Spinal cord (tissue), 10 donors: Measurements from ENCODE around the gene HS2ST1. TPM values are rescaled to one million over a fixed set of nuclear protein-coding genes. Genes with fewer than 3 reads are reported as not detected.

Source experiments
- DNase-seq, 6 donors: peaks; one replicate each; pipeline versions ENCODE4 v3.0.0 to v3.0.0-alpha.2; 2013 to 2015; ENCODE audit warnings: low spot score in 6 of 6, low read depth in 4 of 6
- H3K27ac ChIP-seq: one replicate; pipeline ENCODE4 v1.5.1; 2013; ENCODE audit warnings: low read depth, low read length, control low read depth
- H3K27me3 ChIP-seq: one replicate; pipeline ENCODE4 v1.6.1; 2013; ENCODE audit warnings: low read length; ENCODE audit not compliant: control insufficient read depth, insufficient read depth
- H3K36me3 ChIP-seq: one replicate; pipeline ENCODE4 v1.6.1; 2013; ENCODE audit warnings: low read length; ENCODE audit not compliant: control insufficient read depth, insufficient read depth
- H3K4me1 ChIP-seq: one replicate; pipeline ENCODE4 v1.6.1; 2013; ENCODE audit warnings: low read length; ENCODE audit not compliant: control insufficient read depth, insufficient read depth
- H3K4me3 ChIP-seq: one replicate; pipeline ENCODE4 v1.5.1; 2013; ENCODE audit warnings: low read depth, low read length, control low read depth
- H3K9me3 ChIP-seq: one replicate; pipeline ENCODE4 v1.6.1; 2013; ENCODE audit warnings: low read length; ENCODE audit not compliant: control insufficient read depth, insufficient read depth
- WGBS: methylation state at CpG from one replicate; pipeline ENCODE4 v1.1.5; 2013; ENCODE audit warnings: missing lambda C conversion rate; ENCODE audit not compliant: insufficient coverage; 5-methylcytosine and 5-hydroxymethylcytosine counted together
- polyA plus RNA-seq, 2 donors: library from polyadenylated mRNA; unstranded; fragments of 120-200 nt; gene quantifications; one replicate each; pipeline ENCODE4 v1.2.1, GENCODE V29; 2013; ENCODE audit not compliant: insufficient read length in 2 of 2
- total RNA-seq, 2 donors: library from RNA; depleted of rRNA in 1 of 2; stranded (reverse); fragments of 120-200 nt in 1 of 2; fragments of >200 nt in 1 of 2; gene quantifications; one replicate each; pipeline versions ENCODE4 v1.2.3 to v1.2.4, GENCODE V29; 2013 to 2014
- donor health status: healthy.

The HS2ST1 gene
- total and polyA plus RNA-seq, 4 donors = 24.2 to 51.0 (median 37.3) TPM

DNA sequence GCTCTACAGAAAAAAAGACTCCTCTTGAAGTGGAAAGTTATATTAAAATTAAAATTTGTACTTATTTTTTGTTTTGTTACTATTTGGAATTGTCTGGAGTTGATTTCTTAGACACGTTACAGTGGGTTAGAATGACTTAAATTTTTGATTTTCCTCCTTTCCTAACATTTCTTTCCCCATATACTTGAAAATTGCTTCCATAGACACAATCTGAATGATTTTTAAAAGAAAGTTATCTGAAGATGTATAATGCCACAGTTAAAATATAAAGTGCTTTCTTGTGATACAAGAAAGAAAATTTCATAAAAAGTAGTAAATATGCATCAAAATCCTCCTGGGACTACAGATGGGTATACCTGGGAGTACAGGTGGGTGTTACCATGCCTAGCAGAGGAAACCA, 2.3 kb downstream of the HS2ST1 start:
- H3K36me3 ChIP-seq = no peaks in the 10 kb centered on the region
- peaks cover under 1% of the 10 kb centered on the region for H3K9me3 ChIP-seq
- no peaks in the 10 kb centered on the region for H3K27me3 ChIP-seq
- H3K4me1 ChIP-seq = peaks cover 6% of the 10 kb centered on the region
- WGBS = no CpG with 5 or more reads among the region's 1 CpG
- no peak for DNase-seq
- no peak overlapping the region for H3K27ac ChIP-seq
- no peak overlapping the region for H3K4me3 ChIP-seq

DNA sequence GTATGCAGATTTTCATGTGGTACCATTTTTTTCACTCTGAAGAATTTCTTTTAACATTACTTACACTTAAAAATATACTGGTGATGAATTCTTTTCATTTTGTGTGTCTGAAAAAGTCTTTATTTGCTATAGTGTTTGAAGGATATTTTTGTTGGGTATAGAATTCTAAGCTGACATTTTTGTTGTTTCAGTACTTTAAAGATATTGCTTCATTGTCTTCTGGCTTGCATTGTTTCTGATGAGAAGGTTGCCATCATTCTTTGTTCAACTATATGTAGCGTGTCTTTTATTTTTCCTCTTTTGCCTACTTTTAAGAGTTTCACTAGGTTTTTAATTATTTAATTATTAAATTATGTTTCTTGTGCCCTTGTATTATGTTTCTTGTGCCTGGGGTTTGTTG, 8.0 kb downstream of the HS2ST1 start:
- peaks cover 11% of the 10 kb centered on the region for H3K9me3 ChIP-seq
- no peak for DNase-seq
- no CpG with 5 or more reads among the region's 1 CpG for WGBS
- H3K4me1 ChIP-seq = no peaks in the 10 kb centered on the region
- no peak overlapping the region for H3K4me3 ChIP-seq
- H3K27ac ChIP-seq = no peak overlapping the region
- no peaks in the 10 kb centered on the region for H3K36me3 ChIP-seq
- H3K27me3 ChIP-seq = no peaks in the 10 kb centered on the region

GRCh38 chr1:86924324-86924960, 10.0 kb downstream of the HS2ST1 start:
- Histone ChIP-seq H3K27me3 (no peaks in the 10 kb centered on the region), H3K9me3 (peaks cover 11% of the 10 kb centered on the region), H3K27ac (no peak overlapping the region), H3K4me1 (no peaks in the 10 kb centered on the region), H3K4me3 (no peak overlapping the region), H3K36me3 (no peaks in the 10 kb centered on the region)
- DNase-seq = no peak
- 93% methylated on average over 7 of the region's 8 CpGs for WGBS

DNA sequence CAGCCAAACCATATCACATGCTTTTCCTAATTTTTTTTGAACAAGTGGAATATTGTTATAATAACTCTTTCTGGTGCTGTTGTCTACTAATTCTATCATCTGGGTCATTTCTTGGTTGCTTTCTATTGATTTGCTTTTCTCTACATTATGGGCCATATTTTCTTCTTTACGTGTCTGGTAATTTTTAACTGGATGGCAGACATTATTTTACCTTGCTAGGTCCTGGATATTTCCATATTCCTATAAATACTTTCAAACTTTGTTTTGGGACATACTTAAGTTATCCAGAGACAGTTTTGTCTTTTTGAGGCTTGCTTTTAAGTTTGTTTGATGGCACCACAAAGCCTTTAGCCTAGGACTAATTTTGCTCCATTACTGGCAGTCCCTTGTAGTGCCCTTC, 11.3 kb downstream of the HS2ST1 start:
- WGBS = no CpG with 5 or more reads among the region's 1 CpG
- no peak overlapping the region for H3K4me3 ChIP-seq
- no peaks in the 10 kb centered on the region for H3K36me3 ChIP-seq
- no peak overlapping the region for H3K27ac ChIP-seq
- peaks cover 11% of the 10 kb centered on the region for H3K9me3 ChIP-seq
- no peaks in the 10 kb centered on the region for H3K4me1 ChIP-seq
- no peak for DNase-seq
- H3K27me3 ChIP-seq = no peaks in the 10 kb centered on the region

DNA sequence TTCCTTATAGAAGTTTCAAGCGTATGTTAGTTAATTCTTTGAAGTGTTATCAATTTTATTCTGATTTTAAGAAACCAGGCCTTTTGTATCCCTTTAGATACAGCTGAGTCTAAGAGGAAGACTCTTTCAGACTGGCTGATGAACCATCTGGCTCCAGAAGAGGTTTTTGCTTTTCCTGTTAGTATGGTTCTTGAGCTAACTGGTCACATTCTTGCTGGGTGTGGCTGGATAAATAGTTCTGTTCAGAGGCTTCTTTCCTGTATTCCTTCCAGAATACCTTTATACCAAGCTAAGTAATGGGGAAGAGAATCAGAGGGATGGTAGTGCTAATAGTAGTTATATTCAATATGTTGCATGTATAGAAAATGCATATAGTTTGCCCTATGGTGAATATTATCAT, 12.4 kb downstream of the HS2ST1 start:
- no peak for DNase-seq
- H3K4me1 ChIP-seq = no peaks in the 10 kb centered on the region
- peaks cover 9% of the 10 kb centered on the region for H3K9me3 ChIP-seq
- H3K36me3 ChIP-seq = no peaks in the 10 kb centered on the region
- H3K27ac ChIP-seq = no peak overlapping the region
- H3K27me3 ChIP-seq = no peaks in the 10 kb centered on the region
- WGBS = no CpG with 5 or more reads among the region's 1 CpG
- H3K4me3 ChIP-seq = no peak overlapping the region

- Histone ChIP-seq H3K9me3 (peaks cover 4% of the 10 kb centered on the region), H3K27ac (no peak overlapping the region)
- WGBS = no CpG with 5 or more reads among the region's 1 CpG
These were observed 14.4 kb downstream of the HS2ST1 start for GRCh38 chr1:86928819-86929218.

DNA sequence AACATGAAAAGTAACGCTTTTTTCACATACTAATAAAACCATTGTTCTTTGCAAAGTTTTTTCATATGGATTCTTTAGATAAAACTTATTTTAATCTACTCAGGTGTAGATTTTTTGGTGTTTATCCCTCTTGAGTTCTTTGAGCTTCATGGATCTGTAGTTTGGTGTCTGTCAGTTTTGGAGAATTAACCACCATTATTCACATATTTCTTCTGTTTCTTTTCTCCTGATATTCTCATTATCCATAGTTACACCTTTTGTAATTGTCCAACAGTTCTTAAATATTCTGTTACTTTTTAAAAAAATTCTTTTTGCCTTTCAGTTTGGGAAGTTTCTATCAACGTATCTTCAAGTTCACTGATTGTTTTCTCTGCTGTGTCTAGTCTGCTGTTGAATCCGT, 18.6 kb downstream of the HS2ST1 start:
- no peaks in the 10 kb centered on the region for H3K9me3 ChIP-seq
- no peaks in the 10 kb centered on the region for H3K27me3 ChIP-seq
- no peaks in the 10 kb centered on the region for H3K36me3 ChIP-seq
- H3K4me1 ChIP-seq = no peaks in the 10 kb centered on the region
- no peak for DNase-seq
- no CpG with 5 or more reads among the region's 3 CpGs for WGBS
- no peak overlapping the region for H3K4me3 ChIP-seq
- no peak overlapping the region for H3K27ac ChIP-seq

More at GRCh38 chr1:86928819-86929218, 14.4 kb downstream of the HS2ST1 start:
- H3K4me3 ChIP-seq = no peak overlapping the region
- H3K4me1 ChIP-seq = no peaks in the 10 kb centered on the region
- no peaks in the 10 kb centered on the region for H3K36me3 ChIP-seq
- no peaks in the 10 kb centered on the region for H3K27me3 ChIP-seq
- DNase-seq = no peak

GRCh38 chr1:86933562-86934377, 19.3 kb downstream of the HS2ST1 start:
- Histone ChIP-seq H3K36me3 (no peaks in the 10 kb centered on the region), H3K27ac (no peak overlapping the region), H3K4me3 (no peak overlapping the region), H3K9me3 (no peaks in the 10 kb centered on the region), H3K27me3 (no peaks in the 10 kb centered on the region), H3K4me1 (no peaks in the 10 kb centered on the region)
- no peak for DNase-seq
- WGBS = 61% methylated on average over 4 of the region's 7 CpGs

DNA sequence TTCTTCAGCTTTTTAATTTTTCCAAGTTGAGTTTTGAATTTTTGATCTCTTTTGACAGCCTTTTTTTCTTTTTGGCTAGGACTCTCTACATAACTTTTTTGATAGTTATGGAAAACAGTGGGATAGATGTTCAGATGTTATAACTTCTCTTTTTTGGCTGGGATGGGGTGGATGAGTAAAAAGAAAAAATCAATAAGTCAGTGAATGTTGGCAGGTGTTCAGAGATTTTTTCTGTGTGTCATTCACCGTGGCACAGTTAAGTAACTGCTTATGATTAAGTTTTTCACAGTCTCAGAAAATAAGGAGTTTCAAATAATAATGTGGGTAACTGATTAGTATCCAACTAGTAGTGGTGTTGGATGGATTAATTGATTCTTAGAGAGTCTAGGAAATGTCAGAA, 24.0 kb downstream of the HS2ST1 start:
- Histone ChIP-seq H3K4me1 (no peaks in the 10 kb centered on the region), H3K36me3 (no peaks in the 10 kb centered on the region), H3K4me3 (no peak overlapping the region), H3K27me3 (no peaks in the 10 kb centered on the region), H3K27ac (no peak overlapping the region), H3K9me3 (no peaks in the 10 kb centered on the region)
- WGBS = 50% methylated on average over 1 of the region's 1 CpG
- DNase-seq = no peak

DNA sequence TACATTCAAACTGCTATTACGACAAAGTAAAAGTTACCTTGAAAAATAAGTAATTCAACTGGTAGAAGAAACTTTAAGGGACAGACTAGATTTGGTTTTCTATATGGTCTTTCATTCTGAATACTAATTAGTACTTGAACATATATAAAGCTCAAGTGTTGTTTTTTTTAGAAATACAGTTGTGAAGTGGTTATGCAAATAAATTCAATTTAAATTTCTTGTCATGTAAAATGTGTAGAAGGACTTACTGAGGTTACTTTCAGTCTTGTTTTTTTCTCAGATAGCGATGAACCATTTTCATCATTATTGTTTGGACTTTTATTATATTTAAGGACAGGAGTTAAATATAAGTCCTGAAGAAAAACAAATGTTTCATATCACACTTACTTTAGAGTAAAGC, 24.4 kb downstream of the HS2ST1 start:
- H3K9me3 ChIP-seq = no peaks in the 10 kb centered on the region
- H3K4me1 ChIP-seq = no peaks in the 10 kb centered on the region
- H3K36me3 ChIP-seq = no peaks in the 10 kb centered on the region
- WGBS = no CpG with 5 or more reads among the region's 2 CpGs
- H3K4me3 ChIP-seq = no peak overlapping the region
- H3K27ac ChIP-seq = no peak overlapping the region
- H3K27me3 ChIP-seq = no peaks in the 10 kb centered on the region
- DNase-seq = no peak
